SK-N-SH (cell line): ENCODE data around the gene CAMKMT. TPM values are rescaled to one million over a fixed set of nuclear protein-coding genes. Genes with fewer than 3 reads are reported as not detected.

Source experiments
- CTCF ChIA-PET: fragments of 300-600, 350-600 bp; formaldehyde crosslinking; extraction: SDS; loops from one replicate; lab custom pipeline; 2021; lab: Yijun Ruan, JAX
- POLR2A ChIA-PET: fragments of 350-600 bp; sonication (Branson Sonifier 250); formaldehyde crosslinking; extraction: SDS; loops from one replicate; lab custom pipeline; 2020; ENCODE audit warnings: antibody characterized with exemption, inconsistent platforms; lab: Yijun Ruan, JAX
- DNase-seq: peaks from one replicate; pipeline ENCODE4 v3.0.0; 2012
- H2AFZ ChIP-seq: fragments of 200-600 bp; sonication (generic); 2 replicates; pipeline ENCODE4 v1.8.1; 2016; ENCODE audit warnings: antibody characterized with exemption, mild to moderate bottlenecking, low read depth
- H3F3A ChIP-seq: fragments of 200-600 bp; sonication (generic); replicated peaks from 2 replicates; pipeline ENCODE3; 2016; ENCODE audit warnings: antibody characterized with exemption, mild to moderate bottlenecking; ENCODE audit not compliant: insufficient read depth
- H3K27ac ChIP-seq, 2 experiments: fragments of 200-500 bp in 1 of 2; fragments of 200-600 bp in 1 of 2; sonication (Bioruptor generic) in 1 of 2; sonication (generic), shearing (Covaris generic) in 1 of 2; 2 replicates each; pipeline versions ENCODE4 v1.5.1 to v1.6.1; 2014 to 2016; ENCODE audit warnings: low read depth in 2 of 2, inconsistent platforms in 1 of 2, low read length in 1 of 2, mild to moderate bottlenecking in 1 of 2, mixed read lengths in 1 of 2
- H3K27me3 ChIP-seq: fragments of 200-600 bp; sonication (generic), shearing (Covaris generic); 2 replicates; pipeline ENCODE4 v1.6.1; 2016; ENCODE audit warnings: mixed run types; ENCODE audit not compliant: insufficient read depth
- H3K36me3 ChIP-seq, 2 experiments: fragments of 200-500 bp in 1 of 2; fragments of 200-600 bp in 1 of 2; sonication (Bioruptor generic) in 1 of 2; sonication (generic) in 1 of 2; replicated peaks in 1 of 2; 2 replicates each; pipeline versions ENCODE3 to v1.5.1; 2014 to 2016; ENCODE audit warnings: low read length in 1 of 2, mild to moderate bottlenecking in 1 of 2; ENCODE audit not compliant: insufficient read depth in 2 of 2, control insufficient read depth in 1 of 2
- H3K4me1 ChIP-seq, 2 experiments: fragments of 200-500 bp in 1 of 2; fragments of 200-600 bp in 1 of 2; sonication (Bioruptor generic) in 1 of 2; sonication (generic), shearing (Covaris generic) in 1 of 2; 2 replicates each; pipeline versions ENCODE4 v1.5.1 to v1.6.1; 2014 to 2016; ENCODE audit warnings: low read depth in 1 of 2, low read length in 1 of 2, mixed run types in 1 of 2; ENCODE audit not compliant: insufficient read depth in 2 of 2, control insufficient read depth in 1 of 2
- H3K4me2 ChIP-seq: fragments of 200-600 bp; sonication (generic), shearing (Covaris generic); 2 replicates; pipeline ENCODE4 v1.6.1; 2017; ENCODE audit warnings: mixed run types
- H3K4me3 ChIP-seq, 2 experiments: fragments of 200-500 bp in 1 of 2; fragments of 200-600 bp in 1 of 2; sonication (Bioruptor generic) in 1 of 2; sonication (generic), shearing (Covaris generic) in 1 of 2; 2 replicates each; pipeline versions ENCODE4 v1.5.1 to v1.8.1; 2014 to 2016; ENCODE audit warnings: low read depth in 2 of 2, inconsistent platforms in 1 of 2, low read length in 1 of 2, mild to moderate bottlenecking in 1 of 2, mixed read lengths in 1 of 2, moderate library complexity in 1 of 2
- H3K79me2 ChIP-seq: fragments of 200-600 bp; sonication (generic); 2 replicates; pipeline ENCODE4 v1.8.1; 2017; ENCODE audit warnings: mild to moderate bottlenecking; ENCODE audit not compliant: insufficient read depth
- H3K9ac ChIP-seq: fragments of 200-600 bp; sonication (generic); 2 replicates; pipeline ENCODE4 v1.6.1; 2017; ENCODE audit warnings: mixed run types
- H3K9me2 ChIP-seq: fragments of 200-600 bp; sonication (generic); 2 replicates; pipeline ENCODE4 v1.6.1; 2017; ENCODE audit warnings: mixed run types
- H3K9me3 ChIP-seq: fragments of 200-600 bp; sonication (generic); 2 replicates; pipeline ENCODE4 v1.6.1; 2017; ENCODE audit warnings: mixed run types, mild to moderate bottlenecking, moderate library complexity
- H4K20me1 ChIP-seq: fragments of 200-600 bp; sonication (generic); 2 replicates; pipeline ENCODE4 v1.6.1; 2017; ENCODE audit warnings: mild to moderate bottlenecking, mixed run types; ENCODE audit not compliant: insufficient read depth
- CTCF ChIP-seq: fragments of 200-600 bp; sonication (generic); IDR thresholded peaks from 2 replicates; pipeline ENCODE4 v1.6.1; 2017; ENCODE audit warnings: antibody characterized with exemption, mild to moderate bottlenecking, moderate library complexity
- ELF1 ChIP-seq: IDR thresholded peaks from 2 replicates; pipeline ENCODE4 v1.4.0; 2012
- EP300 ChIP-seq, 2 experiments: IDR thresholded peaks; 2 replicates each; pipeline versions ENCODE4 v1.4.0 to v1.6.1; 2012; ENCODE audit warnings: borderline replicate concordance in 1 of 2, low read depth in 1 of 2, low read length in 1 of 2
- FOSL2 ChIP-seq: IDR thresholded peaks from 2 replicates; pipeline ENCODE4 v1.4.0; 2012; ENCODE audit warnings: low read depth, mild to moderate bottlenecking, moderate library complexity, borderline replicate concordance
- GABPA ChIP-seq: IDR thresholded peaks from 2 replicates; pipeline ENCODE4 v1.4.0; 2012; ENCODE audit warnings: low read depth, mild to moderate bottlenecking
- GATA2 ChIP-seq: sonication (generic); formaldehyde crosslinking; IDR thresholded peaks from 2 replicates; pipeline ENCODE4 v1.5.0; 2020; ENCODE audit warnings: mild to moderate bottlenecking, missing genetic modification reagents
- JUND ChIP-seq: IDR thresholded peaks from 2 replicates; pipeline ENCODE4 v1.4.0; 2012
- MAX ChIP-seq: IDR thresholded peaks from 2 replicates; pipeline ENCODE4 v1.4.0; 2012; ENCODE audit warnings: low read depth
- MXI1 ChIP-seq: IDR thresholded peaks from 2 replicates; pipeline ENCODE4 v1.6.1; 2012; ENCODE audit warnings: mild to moderate bottlenecking, low read depth, low read length, improper control_type of control experiment
- NFIC ChIP-seq: IDR thresholded peaks from 2 replicates; pipeline ENCODE4 v1.4.0; 2012; ENCODE audit warnings: borderline replicate concordance
- NRF1 ChIP-seq: IDR thresholded peaks from 2 replicates; pipeline ENCODE4 v1.6.1; 2012; ENCODE audit warnings: low read depth, mild to moderate bottlenecking, low read length
- POLR2AphosphoS5 ChIP-seq: IDR thresholded peaks from 2 replicates; pipeline ENCODE4 v1.6.1; 2012; ENCODE audit warnings: low read depth, low read length
- RAD21 ChIP-seq: IDR thresholded peaks from 2 replicates; pipeline ENCODE4 v1.6.1; 2012; ENCODE audit warnings: mild to moderate bottlenecking, low read length
- RFX5 ChIP-seq: IDR thresholded peaks from 2 replicates; pipeline ENCODE4 v1.6.1; 2012; ENCODE audit warnings: mild to moderate bottlenecking, improper control_type of control experiment, low read length
- RXRA ChIP-seq: IDR thresholded peaks from 2 replicates; pipeline ENCODE4 v1.4.0; 2012; ENCODE audit warnings: low read depth, mild to moderate bottlenecking, borderline replicate concordance
- SMC3 ChIP-seq: IDR thresholded peaks from 2 replicates; pipeline ENCODE4 v1.6.1; 2012; ENCODE audit warnings: low read depth, low read length, improper control_type of control experiment
- TAF1 ChIP-seq: IDR thresholded peaks from 2 replicates; pipeline ENCODE4 v1.6.1; 2012; ENCODE audit warnings: low read depth, mild to moderate bottlenecking, low read length, moderate library complexity, borderline replicate concordance
- TCF12 ChIP-seq: IDR thresholded peaks from 2 replicates; pipeline ENCODE4 v1.4.0; 2012
- TEAD4 ChIP-seq: IDR thresholded peaks from 2 replicates; pipeline ENCODE4 v1.4.0; 2012; ENCODE audit warnings: mild to moderate bottlenecking, borderline replicate concordance; ENCODE audit not compliant: insufficient read depth
- USF1 ChIP-seq: IDR thresholded peaks from 2 replicates; pipeline ENCODE4 v1.4.0; 2012; ENCODE audit warnings: low read depth, borderline replicate concordance
- USF2 ChIP-seq: fragments of 150-350 bp; IDR thresholded peaks from 2 replicates; pipeline ENCODE4 v1.6.1; 2017; ENCODE audit warnings: antibody characterized with exemption, low read length, low read depth, borderline replicate concordance
- ZBTB33 ChIP-seq: IDR thresholded peaks from 2 replicates; pipeline ENCODE4 v1.4.0; 2012; ENCODE audit warnings: low read depth, borderline replicate concordance
- WGBS: methylation state at CpG from one replicate; pipeline ENCODE4 v1.1.6; 2017; ENCODE audit warnings: low lambda C conversion rate; 5-methylcytosine and 5-hydroxymethylcytosine counted together
- polyA plus RNA-seq, 3 experiments: library from polyadenylated mRNA; depleted of rRNA; stranded (reverse); fragments of >200 nt; gene quantifications; 2 replicates each; pipeline ENCODE4 v1.2.3, GENCODE V29; 2012

Gene CAMKMT
- polyA plus RNA-seq, 1 of the 3 experiments (the other 2 are of a cell fraction), result 5.9 TPM

GRCh38 chr2:44684559-44684958 lies 322.8 kb downstream of the CAMKMT start:
- DNase-seq, result no peak
- H4K20me1 ChIP-seq, result no peaks in the 10 kb centered on the region
- H3K27me3 ChIP-seq, result no peaks in the 10 kb centered on the region
- no peak overlapping the region for H3K9ac ChIP-seq
- no peaks in the 10 kb centered on the region; the same call in 1 of the 2 replicates for H3K9me2 ChIP-seq
- H3K4me1 ChIP-seq, result peaks cover 10 to 73% of the 10 kb centered on the region in 2 experiments; a peak in 2 of 4 replicates
- H3K36me3 ChIP-seq, result no peaks in the 10 kb centered on the region
- H3K4me3 ChIP-seq, result no peak overlapping the region
- peak overlapping the region in 1 of 2 experiments; percentile 92; a peak in 2 of 4 replicates for H3K27ac ChIP-seq
- TF ChIP-seq FOSL2 (no peak), TAF1 (no peak), GABPA (no peak), MXI1 (no peak), TEAD4 (no peak), EP300 (IDR thresholded peaks at IDR 0.05; ENCODE audit: borderline replicate concordance in 1 of 2, low read depth in 1 of 2, low read length in 1 of 2) (peak in 1 of 2 experiments; percentile 10; a peak in 1 of 4 replicates), ELF1 (no peak), RXRA (no peak), GATA2 (CRISPR knock-in tag) (peak; percentile 68)
- TF ChIP-seq, all 33 proteins: peak for 2
- POLR2A ChIA-PET, result no interaction called here
- Histone ChIP-seq H3F3A (no peaks in the 10 kb centered on the region), H3K79me2 (no peaks in the 10 kb centered on the region), H2AFZ (no peak overlapping the region), H3K4me2 (no peak overlapping the region), H3K9me3 (no peaks in the 10 kb centered on the region)
- CTCF ChIA-PET, result interaction anchor here (2.4 to 3.3 kb wide), 2 partner anchors 205 to 271 kb away, joined by 10 to 25 read pairs; no protein-coding TSS in a partner anchor

- DNase-seq, result no peak
- Histone ChIP-seq H3K27ac (peak overlapping the region; percentile 22 to 69; a peak in 3 of 4 replicates), H3K9ac (no peak overlapping the region), H3K9me2 (no peaks in the 10 kb centered on the region), H3K4me3 (no peak overlapping the region), H3K4me2 (no peak overlapping the region), H3K79me2 (no peaks in the 10 kb centered on the region), H3K9me3 (no peaks in the 10 kb centered on the region), H3K4me1 (peaks cover 4 to 75% of the 10 kb centered on the region in 2 experiments; a peak in 2 of 4 replicates), H3F3A (no peaks in the 10 kb centered on the region), H4K20me1 (no peaks in the 10 kb centered on the region), H3K36me3 (no peaks in the 10 kb centered on the region), H2AFZ (no peak overlapping the region), H3K27me3 (no peaks in the 10 kb centered on the region)
- ChIA-PET CTCF (interaction anchor here (0.7 to 3.3 kb wide), 5 partner anchors 15 to 268 kb away, joined by 3 to 25 read pairs (median 4); no protein-coding TSS in a partner anchor), POLR2A (no interaction called here)
- 6% methylated on average over 2 of the region's 2 CpGs for WGBS
- TF ChIP-seq NRF1, result no peak
- TF ChIP-seq TCF12, result peak; percentile 28; the same call in 1 of the 2 replicates
- TF ChIP-seq NFIC, result no peak
- TF ChIP-seq POLR2AphosphoS5, result no peak
- no peak for TF ChIP-seq GABPA
- TF ChIP-seq RAD21, result no peak
- no peak for TF ChIP-seq ZBTB33
- no peak for TF ChIP-seq USF1
- TF ChIP-seq MAX, result no peak
- no peak for TF ChIP-seq MXI1
- peak; percentile 71 for TF ChIP-seq JUND
- no peak for TF ChIP-seq RFX5
- no peak for TF ChIP-seq CTCF
- TF ChIP-seq USF2, result no peak
- no peak for TF ChIP-seq SMC3
Measured at GRCh38 chr2:44686561-44686960, 324.8 kb downstream of the CAMKMT start.
